Measurements from ENCODE around the gene MSRB3.
"Not testable (repeated sequence)": the region's sequence is repeated elsewhere in the genome, so short reads cannot be mapped to it uniquely, and the experiment has no call there.

The MSRB3 gene

GRCh38 chr12:65460063-65460462 is 181.6 kb downstream of the MSRB3 start:
- DNase-seq = no peak

GRCh38 chr12:65461017-65461416 is 182.5 kb downstream of the MSRB3 start:
- DNase-seq = no peak

- DNase-seq = no peak
Measured at GRCh38 chr12:65462484-65462883, 184.0 kb downstream of the MSRB3 start.

- no peak for DNase-seq
Measured at GRCh38 chr12:65463082-65463481, 184.6 kb downstream of the MSRB3 start.

- no peak for DNase-seq
Measured at GRCh38 chr12:65463611-65464010, 185.1 kb downstream of the MSRB3 start.

- no peak for DNase-seq
Measured at GRCh38 chr12:65464930-65465329, 186.4 kb downstream of the MSRB3 start.

GRCh38 chr12:65465766-65466547 is 187.5 kb downstream of the MSRB3 start:
- no peak for DNase-seq

GRCh38 chr12:65466911-65467310 is 188.4 kb downstream of the MSRB3 start:
- no peak for DNase-seq

- no peak for DNase-seq
Measured at GRCh38 chr12:65470256-65470655, 191.8 kb downstream of the MSRB3 start.

- DNase-seq = no peak
Measured at GRCh38 chr12:65472079-65472478, 193.6 kb downstream of the MSRB3 start.

- DNase-seq = no peak
Measured at GRCh38 chr12:65474831-65475230, 196.3 kb downstream of the MSRB3 start.

- no peak for DNase-seq
Measured at GRCh38 chr12:65477721-65478120, 199.2 kb downstream of the MSRB3 start.

GRCh38 chr12:65483891-65484516 is 205.5 kb downstream of the MSRB3 start:
- DNase-seq = not testable (repeated sequence)

- no peak for DNase-seq
Measured at GRCh38 chr12:65488197-65488596, 209.7 kb downstream of the MSRB3 start.

- DNase-seq = no peak
Measured at GRCh38 chr12:65490250-65490649, 211.8 kb downstream of the MSRB3 start.

- DNase-seq = no peak
Measured at GRCh38 chr12:65492998-65493912, 214.8 kb downstream of the MSRB3 start.

- DNase-seq = no peak
Measured at GRCh38 chr12:65493913-65494245, 215.4 kb downstream of the MSRB3 start.

- no peak for DNase-seq
Measured at GRCh38 chr12:65494537-65494936, 216.1 kb downstream of the MSRB3 start.

GRCh38 chr12:65495233-65495632 is 216.8 kb downstream of the MSRB3 start:
- DNase-seq = no peak

- DNase-seq = no peak
Measured at GRCh38 chr12:65496617-65497016, 218.1 kb downstream of the MSRB3 start.

GRCh38 chr12:65497660-65498059 is 219.2 kb downstream of the MSRB3 start:
- no peak for DNase-seq

GRCh38 chr12:65499167-65499566 is 220.7 kb downstream of the MSRB3 start:
- no peak for DNase-seq

- no peak for DNase-seq
Measured at GRCh38 chr12:65500091-65500900, 221.8 kb downstream of the MSRB3 start.

All from NCI-H526 treated with DMSO at 0.1 percent for 48 hours (cell line).